ENCODE measurements around the gene SNX5. TPM values are rescaled to one million over a fixed set of nuclear protein-coding genes. Genes with fewer than 3 reads are reported as not detected.

SNX5 gene
- total RNA-seq, 2 experiments from 2014 or later = 222 to 249 TPM

- POLR2A ChIA-PET = no interaction called here
- peaks cover 4% of the 10 kb centered on the region for H3K36me3 Mint-ChIP-seq (ENCODE audit: low read depth)
These were observed 32.3 kb downstream of the SNX5 start for GRCh38 chr20:17936286-17936760.

GRCh38 chr20:17935761-17936160 lies 32.8 kb downstream of the SNX5 start:
- DNase-seq (no peak), ATAC-seq (no peak)
- Mint-ChIP-seq H3K4me1 (ENCODE audit: low read depth) (peaks cover 25% of the 10 kb centered on the region), H3K27me3 (no peaks in the 10 kb centered on the region), H3K36me3 (ENCODE audit: low read depth) (peaks cover 4% of the 10 kb centered on the region), H3K4me3 (no peak overlapping the region), H3K9me3 (no peaks in the 10 kb centered on the region), H3K27ac (no peak overlapping the region)
- ChIA-PET CTCF (interaction anchor here (1.4 kb wide), 1 partner anchor 38 kb away, joined by 3 read pairs; no protein-coding TSS in a partner anchor), POLR2A (no interaction called here)
- intact Hi-C loops (cut with micrococcal nuclease) = no loop called here
- no peak for TF ChIP-seq CTCF (IDR thresholded peaks at IDR 0.05)

More at GRCh38 chr20:17936286-17936760, 32.3 kb downstream of the SNX5 start:
- ATAC-seq (no peak), DNase-seq (no peak)
- intact Hi-C loops (cut with micrococcal nuclease) = no loop called here
- H3K4me3 Mint-ChIP-seq = no peak overlapping the region
- no peaks in the 10 kb centered on the region for H3K9me3 Mint-ChIP-seq
- CTCF ChIA-PET = interaction anchor here (1.4 to 3.3 kb wide), 2 partner anchors 38 to 39 kb away, joined by 3 to 13 read pairs; no protein-coding TSS in a partner anchor
- no peak for TF ChIP-seq CTCF (IDR thresholded peaks at IDR 0.05)
- H3K27ac Mint-ChIP-seq = no peak overlapping the region
- H3K4me1 Mint-ChIP-seq (ENCODE audit: low read depth) = peaks cover 26% of the 10 kb centered on the region
- no peaks in the 10 kb centered on the region for H3K27me3 Mint-ChIP-seq

- TF ChIP-seq CTCF (IDR thresholded peaks at IDR 0.05) = no peak
- ChIA-PET POLR2A (no interaction called here), CTCF (interaction anchor here (1.4 to 1.6 kb wide), 2 partner anchors 37 to 39 kb away, joined by 3 read pairs; no protein-coding TSS in a partner anchor)
- H3K27me3 Mint-ChIP-seq = no peaks in the 10 kb centered on the region
- H3K4me3 Mint-ChIP-seq = no peak overlapping the region
- intact Hi-C loops (cut with micrococcal nuclease) = no loop called here
- H3K36me3 Mint-ChIP-seq (ENCODE audit: low read depth) = peaks cover 1% of the 10 kb centered on the region
- H3K4me1 Mint-ChIP-seq (ENCODE audit: low read depth) = peaks cover 19% of the 10 kb centered on the region
- H3K27ac Mint-ChIP-seq = no peak overlapping the region
- DNase-seq = no peak
- no peak for ATAC-seq
- no peaks in the 10 kb centered on the region for H3K9me3 Mint-ChIP-seq
These were observed 33.4 kb downstream of the SNX5 start for GRCh38 chr20:17935186-17935585.

GRCh38 chr20:17934141-17934862 lies 34.3 kb downstream of the SNX5 start:
- POLR2A ChIA-PET = no interaction called here
- H3K9me3 Mint-ChIP-seq = no peaks in the 10 kb centered on the region
- no peak overlapping the region for H3K4me3 Mint-ChIP-seq
- CTCF ChIA-PET = interaction anchor here (1.2 to 1.6 kb wide), 2 partner anchors 8 to 38 kb away, joined by 3 read pairs; no protein-coding TSS in a partner anchor
- DNase-seq (no peak), ATAC-seq (no peak)
- peaks cover 10% of the 10 kb centered on the region for H3K4me1 Mint-ChIP-seq (ENCODE audit: low read depth)
- H3K36me3 Mint-ChIP-seq (ENCODE audit: low read depth) = no peaks in the 10 kb centered on the region
- no peak for TF ChIP-seq CTCF (IDR thresholded peaks at IDR 0.05)
- no peak overlapping the region for H3K27ac Mint-ChIP-seq
- no peaks in the 10 kb centered on the region for H3K27me3 Mint-ChIP-seq
- intact Hi-C loops (cut with micrococcal nuclease) = no loop called here

- ChIA-PET POLR2A (no interaction called here), CTCF (interaction anchor here (0.6 to 1.6 kb wide), 3 partner anchors 8 to 360 kb away, joined by 3 read pairs; no protein-coding TSS in a partner anchor)
- H3K9me3 Mint-ChIP-seq = no peaks in the 10 kb centered on the region
- H3K27me3 Mint-ChIP-seq = no peaks in the 10 kb centered on the region
- no peak for TF ChIP-seq CTCF (IDR thresholded peaks at IDR 0.05)
- no peaks in the 10 kb centered on the region for H3K36me3 Mint-ChIP-seq (ENCODE audit: low read depth)
- intact Hi-C loops (cut with micrococcal nuclease) = no loop called here
- no peak overlapping the region for H3K27ac Mint-ChIP-seq
- H3K4me3 Mint-ChIP-seq = no peak overlapping the region
- ATAC-seq (no peak), DNase-seq (no peak)
- peaks cover 4% of the 10 kb centered on the region for H3K4me1 Mint-ChIP-seq (ENCODE audit: low read depth)
These were observed 34.9 kb downstream of the SNX5 start for GRCh38 chr20:17933711-17934110.
